HG03469 (cell line): ENCODE results near the gene KANK2.
"Not testable (repeated sequence)": the region's sequence is repeated elsewhere in the genome, so short reads cannot be mapped to it uniquely, and the experiment has no call there.

Experiments
- ATAC-seq: cut with Tn5 transposase; IDR thresholded peaks from one replicate; pipeline ENCODE4 v1.9.1; 2021; ENCODE audit warnings: mild to moderate bottlenecking, moderate library complexity, moderate number of reproducible peaks; ENCODE audit not compliant: unreplicated experiment

Gene KANK2

GRCh38 chr19:11142528-11143171 is 54.7 kb downstream of the KANK2 start:
- ATAC-seq: no peak

GRCh38 chr19:11141937-11142527 is 55.3 kb downstream of the KANK2 start:
- ATAC-seq: no peak

- ATAC-seq: no peak
Measured at GRCh38 chr19:11140896-11141295, 56.4 kb downstream of the KANK2 start.

DNA sequence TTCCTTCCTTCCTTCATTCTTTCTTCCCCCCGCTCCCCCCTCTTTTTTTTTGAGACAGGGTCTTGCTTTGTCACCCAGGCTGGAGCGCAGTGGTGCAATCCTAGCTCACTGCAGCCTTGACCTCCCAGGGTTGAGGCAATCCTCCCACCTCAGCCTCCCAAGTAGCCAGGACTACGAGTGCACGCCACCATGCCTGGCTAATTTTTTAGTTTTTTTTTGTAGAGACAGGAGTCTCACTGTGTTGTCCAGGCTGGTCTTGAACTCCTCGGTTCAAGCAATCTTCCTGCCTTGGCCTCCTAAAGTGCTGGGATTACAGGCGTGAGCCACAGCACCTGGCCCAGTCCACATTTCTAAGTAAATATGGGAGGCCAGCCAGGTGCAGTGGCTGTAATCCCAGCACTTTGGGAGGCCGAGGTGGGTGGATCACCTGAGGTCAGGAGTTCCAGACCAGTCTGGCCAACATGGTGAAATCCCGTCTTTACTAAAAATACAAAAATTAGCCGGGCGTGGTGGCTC is 57.3 kb downstream of the KANK2 start:
- ATAC-seq: not testable (repeated sequence)

- ATAC-seq: no peak
Measured at GRCh38 chr19:11138601-11139300, 58.6 kb downstream of the KANK2 start.

DNA sequence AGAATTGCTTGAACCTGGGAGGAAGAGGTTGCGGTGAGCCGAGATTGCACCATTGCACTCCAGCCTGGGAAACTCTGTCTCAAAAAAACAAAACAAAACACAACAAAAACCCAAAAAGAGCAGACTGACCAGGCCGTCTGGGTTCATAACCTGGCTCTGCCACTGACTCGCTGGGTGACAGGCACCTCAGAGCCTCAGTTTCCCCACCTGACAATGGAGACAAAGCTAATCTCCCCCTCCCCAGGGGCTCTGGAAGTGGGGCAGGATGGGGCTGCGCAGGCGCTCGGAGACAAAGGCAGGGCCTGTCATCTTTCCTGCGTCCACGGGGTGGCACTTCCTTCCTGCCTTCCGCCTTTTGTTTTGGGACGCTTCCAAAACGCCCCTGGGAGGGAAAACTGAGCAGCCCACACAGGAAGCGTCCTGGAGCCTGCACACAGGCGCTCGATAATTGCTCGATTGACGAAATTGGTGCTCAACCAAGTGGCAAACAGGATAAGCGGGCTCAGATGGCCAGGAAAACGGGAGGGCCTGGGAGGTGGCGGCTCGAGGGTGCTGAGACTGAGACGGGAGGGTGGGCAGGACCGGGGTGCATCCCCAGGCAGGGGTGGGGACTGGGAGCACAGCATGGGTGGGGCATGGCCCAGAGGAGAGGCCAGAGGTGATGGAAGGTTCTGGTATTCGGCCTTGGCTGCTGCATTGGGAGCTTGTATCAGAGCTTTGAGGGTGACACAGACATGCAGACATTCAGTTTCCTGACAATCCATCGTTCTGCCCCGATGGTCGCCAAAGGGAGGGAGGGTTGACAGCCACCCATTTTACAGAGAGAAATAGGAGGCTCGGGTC is 59.6 kb downstream of the KANK2 start:
- ATAC-seq: no peak

GRCh38 chr19:11136400-11137101 is 60.8 kb downstream of the KANK2 start:
- no peak for ATAC-seq

- ATAC-seq: no peak
Measured at GRCh38 chr19:11131471-11131870, 65.9 kb downstream of the KANK2 start.

DNA sequence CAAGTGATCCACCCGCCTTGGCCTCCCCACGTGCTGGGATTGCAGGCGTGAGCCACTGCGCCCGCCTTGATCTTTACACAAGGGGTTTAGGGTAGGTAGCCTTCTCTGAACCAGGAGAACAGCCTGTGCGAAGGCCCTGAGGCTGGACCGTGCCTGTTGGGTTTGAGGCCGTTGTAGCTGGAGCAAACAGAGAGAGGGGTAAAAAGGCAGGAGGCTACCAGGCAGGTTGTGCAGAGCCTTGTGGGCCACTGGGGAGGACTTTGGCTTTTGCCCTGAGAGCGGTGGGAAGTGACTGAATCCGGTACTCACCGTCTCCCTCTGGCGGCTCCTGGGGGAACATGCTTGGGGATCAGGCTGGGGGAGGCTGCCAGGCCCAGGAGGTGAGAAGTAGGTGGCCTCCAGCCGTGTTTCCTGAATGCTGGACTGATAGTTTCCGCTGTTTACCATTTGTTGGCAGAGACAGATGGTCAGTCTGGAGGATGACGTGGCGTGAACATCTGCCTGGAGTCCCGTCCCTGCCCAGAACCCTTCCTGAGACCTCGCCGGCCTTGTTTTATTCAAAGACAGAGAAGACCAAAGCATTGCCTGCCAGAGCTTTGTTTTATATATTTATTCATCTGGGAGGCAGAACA is 66.4 kb downstream of the KANK2 start:
- ATAC-seq: no peak

DNA sequence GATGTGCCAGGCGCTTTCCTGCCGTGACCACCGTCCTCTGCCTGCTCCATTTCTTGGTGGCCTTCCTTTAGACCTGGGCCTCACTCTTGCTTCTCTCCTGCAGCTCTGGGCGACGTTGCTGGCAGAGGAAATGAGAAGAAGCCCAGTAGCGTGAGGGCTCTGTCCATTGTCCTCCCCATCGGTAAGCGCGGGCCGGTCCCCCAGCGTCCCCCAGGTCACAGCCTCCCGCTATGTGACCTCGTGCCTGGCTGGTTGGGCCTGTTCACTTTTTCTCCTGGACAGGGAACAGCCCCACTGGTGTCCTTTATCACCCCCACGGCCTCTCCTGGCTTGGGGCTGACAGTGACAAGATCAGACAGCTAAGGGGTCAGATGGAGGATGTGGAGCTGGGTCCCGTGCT is 69.4 kb downstream of the KANK2 start:
- no peak for ATAC-seq

DNA sequence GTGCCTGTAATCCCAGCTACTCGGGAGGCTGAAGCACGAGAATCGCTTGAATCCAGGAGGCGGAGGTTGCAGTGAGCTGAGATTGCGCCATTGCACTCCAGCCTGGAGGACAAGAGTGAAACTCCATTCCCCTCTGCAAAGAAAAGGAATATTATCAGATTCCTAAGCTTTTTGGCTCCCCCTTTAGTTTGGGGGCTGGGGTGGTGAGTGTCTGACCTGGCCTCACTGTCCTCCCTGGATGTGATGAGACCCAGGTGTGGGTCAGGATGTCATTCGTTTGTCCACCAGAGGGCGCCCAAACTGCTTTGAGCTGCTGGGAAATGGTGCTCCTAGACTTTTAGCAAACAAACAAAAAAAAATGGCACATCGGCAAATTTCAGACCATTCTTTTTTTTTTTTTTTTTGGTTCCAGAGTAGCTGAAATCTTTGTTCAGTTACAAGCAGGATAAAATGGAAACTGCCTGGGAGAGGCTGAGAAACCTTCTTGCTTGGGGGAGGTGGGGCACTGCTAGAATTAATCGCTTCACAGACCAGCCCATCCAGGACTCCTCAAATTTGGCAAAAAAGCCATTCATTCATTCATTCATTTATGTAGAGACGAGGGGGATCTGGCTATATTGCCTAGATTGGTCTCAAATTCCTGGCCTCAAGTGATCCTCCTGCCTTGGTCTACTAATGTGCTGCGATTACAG is 71.2 kb downstream of the KANK2 start:
- ATAC-seq: no peak

DNA sequence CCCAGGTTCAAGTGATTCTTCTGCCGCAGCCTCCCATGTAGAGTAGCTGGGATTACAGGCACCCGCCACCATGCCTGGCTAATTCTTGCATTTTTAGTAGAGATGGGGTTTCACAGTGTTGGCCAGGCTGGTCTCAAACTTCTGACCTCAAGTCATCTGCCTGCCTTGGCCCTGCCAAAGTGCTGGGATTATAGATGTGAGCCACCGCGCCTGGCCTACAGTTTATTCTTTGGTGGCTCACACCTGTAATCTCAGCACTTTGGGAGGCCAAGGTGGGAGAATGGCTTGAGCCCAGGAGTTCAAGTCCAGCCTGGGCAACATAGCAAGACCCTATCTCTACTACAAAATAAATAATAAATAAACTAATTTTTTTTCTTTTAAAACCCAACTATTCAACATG is 73.2 kb downstream of the KANK2 start:
- ATAC-seq: not testable (repeated sequence)

DNA sequence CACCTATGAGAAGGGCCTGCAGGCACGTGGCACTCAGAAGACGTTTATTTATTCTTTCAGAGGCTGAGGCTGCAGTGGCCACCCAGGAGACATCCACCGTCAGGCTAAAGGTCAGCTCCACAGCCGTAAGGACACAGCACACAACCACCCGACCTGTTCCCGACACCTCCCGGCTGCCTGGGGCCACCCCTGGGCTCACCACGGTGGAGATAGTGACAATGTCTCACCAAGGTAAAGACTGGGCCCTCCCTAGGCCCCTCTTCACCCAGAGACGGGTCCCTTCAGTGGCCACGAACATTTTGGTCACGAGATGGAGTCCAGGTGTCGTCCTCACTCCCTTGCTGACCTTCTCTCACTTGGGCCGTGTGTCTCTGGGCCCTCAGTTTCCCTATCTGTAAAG is 74.2 kb downstream of the KANK2 start:
- ATAC-seq: no peak

- not testable (repeated sequence) for ATAC-seq
Measured at GRCh38 chr19:11121963-11122362, 75.4 kb downstream of the KANK2 start.

- ATAC-seq: no peak
Measured at GRCh38 chr19:11116507-11116906, 80.8 kb downstream of the KANK2 start.

DNA sequence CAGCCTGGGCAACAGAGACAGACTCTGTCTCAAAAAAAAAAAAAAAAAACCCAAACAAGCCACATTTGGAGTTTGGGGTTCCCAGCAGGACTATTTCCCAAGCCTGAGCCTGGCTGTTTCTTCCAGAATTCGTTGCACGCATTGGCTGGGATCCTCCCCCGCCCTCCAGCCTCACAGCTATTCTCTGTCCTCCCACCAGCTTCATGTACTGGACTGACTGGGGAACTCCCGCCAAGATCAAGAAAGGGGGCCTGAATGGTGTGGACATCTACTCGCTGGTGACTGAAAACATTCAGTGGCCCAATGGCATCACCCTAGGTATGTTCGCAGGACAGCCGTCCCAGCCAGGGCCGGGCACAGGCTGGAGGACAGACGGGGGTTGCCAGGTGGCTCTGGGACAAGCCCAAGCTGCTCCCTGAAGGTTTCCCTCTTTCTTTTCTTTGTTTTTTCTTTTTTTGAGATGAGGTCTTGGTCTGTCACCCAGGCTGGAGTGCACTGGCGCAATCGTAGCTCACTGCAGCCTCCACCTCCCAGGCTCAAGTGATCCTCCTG is 81.4 kb downstream of the KANK2 start:
- no peak for ATAC-seq

- ATAC-seq: no peak
Measured at GRCh38 chr19:11115042-11115441, 82.3 kb downstream of the KANK2 start.
